Astrocyte of the spinal cord (primary cell): ENCODE results near the gene CRYBG2.

Source experiments
- DNase-seq: peaks from one replicate; pipeline ENCODE4 v3.0.0; 2011; ENCODE audit warnings: low read depth, low spot score
- H3K4me3 ChIP-seq: 2 replicates; pipeline ENCODE4 v1.5.1; 2011; ENCODE audit warnings: low read depth, mild to moderate bottlenecking, low read length, moderate library complexity
- in situ Hi-C: cut with HindIII; loops from 2 replicates; pipeline ENCODE4 v1.10.0; 2017; ENCODE audit warnings: low sequenced_read_pairs
- TF ChIP-seq, protein P1 (sequence below): IDR thresholded peaks from 2 replicates; pipeline ENCODE4 v1.5.1; 2012; ENCODE audit warnings: low read depth, mild to moderate bottlenecking, low read length, inconsistent platforms

The CRYBG2 gene

DNA sequence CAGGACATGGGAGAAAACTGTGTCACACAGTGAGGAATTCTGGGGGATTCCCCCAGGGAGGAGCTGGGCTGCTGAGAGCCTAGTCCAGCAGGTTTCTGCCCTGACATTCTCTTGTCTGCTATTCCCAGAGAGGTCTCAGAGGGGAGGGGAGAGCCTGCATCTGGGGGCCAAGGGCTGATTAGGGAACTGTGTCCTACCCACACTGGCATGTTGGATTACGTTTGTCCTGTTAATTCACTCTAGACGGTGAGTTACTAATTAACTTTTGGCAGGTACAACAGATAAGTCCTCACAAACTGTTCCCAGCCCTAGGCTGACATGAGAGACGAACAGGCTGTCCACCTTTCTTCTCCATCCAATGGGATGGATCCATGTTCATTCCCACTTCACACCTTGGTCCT is 76.7 kb downstream of the CRYBG2 start:
- H3K4me3 ChIP-seq: no peak overlapping the region
- DNase-seq: no peak
- in situ Hi-C loops: no loop called here
- TF ChIP-seq, protein P1, sequence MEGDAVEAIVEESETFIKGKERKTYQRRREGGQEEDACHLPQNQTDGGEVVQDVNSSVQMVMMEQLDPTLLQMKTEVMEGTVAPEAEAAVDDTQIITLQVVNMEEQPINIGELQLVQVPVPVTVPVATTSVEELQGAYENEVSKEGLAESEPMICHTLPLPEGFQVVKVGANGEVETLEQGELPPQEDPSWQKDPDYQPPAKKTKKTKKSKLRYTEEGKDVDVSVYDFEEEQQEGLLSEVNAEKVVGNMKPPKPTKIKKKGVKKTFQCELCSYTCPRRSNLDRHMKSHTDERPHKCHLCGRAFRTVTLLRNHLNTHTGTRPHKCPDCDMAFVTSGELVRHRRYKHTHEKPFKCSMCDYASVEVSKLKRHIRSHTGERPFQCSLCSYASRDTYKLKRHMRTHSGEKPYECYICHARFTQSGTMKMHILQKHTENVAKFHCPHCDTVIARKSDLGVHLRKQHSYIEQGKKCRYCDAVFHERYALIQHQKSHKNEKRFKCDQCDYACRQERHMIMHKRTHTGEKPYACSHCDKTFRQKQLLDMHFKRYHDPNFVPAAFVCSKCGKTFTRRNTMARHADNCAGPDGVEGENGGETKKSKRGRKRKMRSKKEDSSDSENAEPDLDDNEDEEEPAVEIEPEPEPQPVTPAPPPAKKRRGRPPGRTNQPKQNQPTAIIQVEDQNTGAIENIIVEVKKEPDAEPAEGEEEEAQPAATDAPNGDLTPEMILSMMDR: no peak

DNA sequence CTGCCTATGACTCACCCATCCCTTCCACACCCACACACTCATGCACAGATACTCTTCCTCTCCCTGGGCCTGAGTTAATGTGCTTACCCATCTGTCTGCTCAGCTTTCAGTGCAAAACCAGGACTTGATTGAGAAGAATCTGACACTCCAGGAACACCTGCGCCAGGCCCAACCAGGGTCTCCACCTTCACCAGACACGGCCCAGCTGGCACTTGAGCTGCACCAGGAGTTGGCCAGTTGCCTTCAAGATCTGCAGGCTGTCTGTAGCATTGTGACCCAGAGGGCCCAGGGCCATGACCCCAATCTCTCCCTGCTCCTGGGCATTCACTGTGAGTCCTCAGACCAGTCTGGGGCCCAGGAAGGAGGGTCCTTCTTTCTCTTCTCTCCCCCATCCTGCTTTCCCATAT is 77.5 kb downstream of the CRYBG2 start:
- DNase-seq: no peak
- TF ChIP-seq, protein P1: no peak
- in situ Hi-C loops: no loop called here
- no peak overlapping the region for H3K4me3 ChIP-seq

DNA sequence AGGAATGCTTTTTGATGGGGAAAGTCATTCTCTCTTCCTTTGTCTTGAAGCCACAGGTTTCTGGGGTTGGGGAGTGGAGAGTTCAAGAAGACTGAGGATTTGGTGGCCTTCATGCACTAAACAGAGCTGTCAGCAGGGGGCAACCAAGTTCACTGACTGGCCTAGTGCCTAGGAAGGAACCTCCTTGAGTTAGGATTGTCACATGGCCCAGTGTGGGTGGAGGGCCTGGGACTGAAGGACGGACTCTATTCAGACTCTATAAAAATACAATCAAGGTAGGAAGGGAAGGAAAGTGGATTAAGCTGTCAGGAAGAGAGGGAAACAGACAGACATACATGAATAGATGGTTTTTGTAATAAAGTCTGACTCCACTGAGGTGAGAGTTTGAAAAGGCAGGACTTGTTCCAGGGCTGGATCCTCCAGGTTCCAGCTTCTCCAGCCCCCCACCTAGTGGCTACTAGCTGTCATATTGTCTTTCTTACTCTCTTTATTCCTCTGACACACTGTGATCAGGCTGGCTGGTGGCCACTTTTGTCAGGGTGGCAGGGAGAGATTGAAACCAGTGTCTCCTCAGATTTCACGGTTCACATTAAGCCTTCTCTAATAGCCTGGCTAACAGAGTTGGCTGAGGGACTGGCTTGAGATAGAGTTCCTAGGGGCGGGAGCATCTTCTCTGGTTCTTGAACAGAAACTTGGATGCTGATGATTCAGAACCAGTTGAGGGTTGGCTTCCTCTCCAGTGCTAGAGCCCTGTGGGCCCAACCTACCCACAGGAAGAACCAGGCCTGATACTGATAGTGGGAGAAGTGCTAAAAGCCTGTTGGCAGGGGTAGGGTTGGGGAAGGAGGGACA is 78.1 kb downstream of the CRYBG2 start:
- no peak overlapping the region for H3K4me3 ChIP-seq
- TF ChIP-seq, protein P1: peak; percentile 75
- in situ Hi-C loops: no loop called here
- peak; percentile 90 for DNase-seq

DNA sequence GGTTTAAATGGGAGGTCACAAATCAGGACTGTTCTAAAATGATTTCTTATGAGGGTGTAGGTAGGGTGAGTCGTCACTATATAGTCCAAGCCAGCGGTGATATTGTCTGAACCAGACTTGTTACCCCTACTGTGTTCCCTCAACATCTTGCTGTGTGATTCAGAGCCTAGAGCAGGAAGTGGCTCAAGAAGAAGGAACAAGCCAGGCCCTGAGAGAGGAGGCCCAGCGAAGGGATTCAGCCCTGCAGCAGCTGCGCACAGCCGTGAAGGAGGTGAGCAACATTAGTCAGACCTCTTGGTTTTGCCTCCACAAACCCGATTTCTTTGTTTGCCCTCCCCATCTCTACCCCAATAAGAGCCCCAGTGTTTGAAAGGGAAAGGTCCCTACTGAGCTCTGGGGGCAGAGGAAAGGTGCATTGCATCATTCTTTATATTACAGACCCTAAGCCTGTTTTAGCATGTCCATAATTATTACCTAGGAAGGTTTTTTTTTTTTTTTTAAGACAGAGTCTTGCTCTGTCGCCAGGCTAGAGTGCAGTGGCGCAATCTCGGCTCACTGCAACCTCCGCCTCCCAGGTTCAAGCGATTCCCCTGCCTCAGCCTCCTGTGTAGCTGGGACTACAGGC is 79.0 kb downstream of the CRYBG2 start:
- TF ChIP-seq, protein P1: no peak
- in situ Hi-C loops: no loop called here
- peak; percentile 72 for DNase-seq
- no peak overlapping the region for H3K4me3 ChIP-seq
